GM18861 (cell line): ENCODE results near the gene AOPEP.
"Not testable (repeated sequence)": the region's sequence is repeated elsewhere in the genome, so short reads cannot be mapped to it uniquely, and the experiment has no call there.

Experiments
- ATAC-seq: cut with Tn5 transposase; IDR thresholded peaks from one replicate; pipeline ENCODE4 v1.9.1; 2021; ENCODE audit not compliant: unreplicated experiment

The AOPEP gene

GRCh38 chr9:94812343-94812742 lies 85.8 kb downstream of the AOPEP start:
- ATAC-seq = no peak

GRCh38 chr9:94813379-94813778 lies 86.9 kb downstream of the AOPEP start:
- no peak for ATAC-seq

GRCh38 chr9:94817291-94818177 lies 91.0 kb downstream of the AOPEP start:
- ATAC-seq = no peak

- ATAC-seq = no peak
These were observed 91.7 kb downstream of the AOPEP start for GRCh38 chr9:94818178-94818541.

GRCh38 chr9:94819161-94819687 lies 92.7 kb downstream of the AOPEP start:
- ATAC-seq = no peak

GRCh38 chr9:94821098-94821887 lies 94.8 kb downstream of the AOPEP start:
- peak; percentile 60 for ATAC-seq

GRCh38 chr9:94822273-94822672 lies 95.8 kb downstream of the AOPEP start:
- ATAC-seq = no peak

GRCh38 chr9:94823710-94824109 lies 97.2 kb downstream of the AOPEP start:
- ATAC-seq = no peak

- ATAC-seq = no peak
These were observed 97.9 kb downstream of the AOPEP start for GRCh38 chr9:94824411-94824810.

- no peak for ATAC-seq
These were observed 98.6 kb downstream of the AOPEP start for GRCh38 chr9:94824913-94825610.

GRCh38 chr9:94825611-94825958 lies 99.1 kb downstream of the AOPEP start:
- ATAC-seq = no peak

GRCh38 chr9:94826044-94826443 lies 99.5 kb downstream of the AOPEP start:
- no peak for ATAC-seq

- no peak for ATAC-seq
These were observed 100.3 kb downstream of the AOPEP start for GRCh38 chr9:94826644-94827410.

GRCh38 chr9:94827584-94828304 lies 101.2 kb downstream of the AOPEP start:
- ATAC-seq = no peak

GRCh38 chr9:94829380-94830070 lies 103.0 kb downstream of the AOPEP start:
- ATAC-seq = no peak

GRCh38 chr9:94830071-94830604 lies 103.6 kb downstream of the AOPEP start:
- ATAC-seq = not testable (repeated sequence)

- no peak for ATAC-seq
These were observed 107.3 kb downstream of the AOPEP start for GRCh38 chr9:94833802-94834201.

GRCh38 chr9:94837404-94837803 lies 110.9 kb downstream of the AOPEP start:
- no peak for ATAC-seq

- no peak for ATAC-seq
These were observed 112.9 kb downstream of the AOPEP start for GRCh38 chr9:94839398-94839797.
